GM18517 (cell line): ENCODE measurements around the gene SSC4D.
"Not testable (repeated sequence)": the region's sequence is repeated elsewhere in the genome, so short reads cannot be mapped to it uniquely, and the experiment has no call there.

Experiments used
- ATAC-seq: cut with Tn5 transposase; IDR thresholded peaks from one replicate; pipeline ENCODE4 v1.9.1; 2021; ENCODE audit warnings: mild to moderate bottlenecking, moderate library complexity; ENCODE audit not compliant: unreplicated experiment

SSC4D gene

DNA sequence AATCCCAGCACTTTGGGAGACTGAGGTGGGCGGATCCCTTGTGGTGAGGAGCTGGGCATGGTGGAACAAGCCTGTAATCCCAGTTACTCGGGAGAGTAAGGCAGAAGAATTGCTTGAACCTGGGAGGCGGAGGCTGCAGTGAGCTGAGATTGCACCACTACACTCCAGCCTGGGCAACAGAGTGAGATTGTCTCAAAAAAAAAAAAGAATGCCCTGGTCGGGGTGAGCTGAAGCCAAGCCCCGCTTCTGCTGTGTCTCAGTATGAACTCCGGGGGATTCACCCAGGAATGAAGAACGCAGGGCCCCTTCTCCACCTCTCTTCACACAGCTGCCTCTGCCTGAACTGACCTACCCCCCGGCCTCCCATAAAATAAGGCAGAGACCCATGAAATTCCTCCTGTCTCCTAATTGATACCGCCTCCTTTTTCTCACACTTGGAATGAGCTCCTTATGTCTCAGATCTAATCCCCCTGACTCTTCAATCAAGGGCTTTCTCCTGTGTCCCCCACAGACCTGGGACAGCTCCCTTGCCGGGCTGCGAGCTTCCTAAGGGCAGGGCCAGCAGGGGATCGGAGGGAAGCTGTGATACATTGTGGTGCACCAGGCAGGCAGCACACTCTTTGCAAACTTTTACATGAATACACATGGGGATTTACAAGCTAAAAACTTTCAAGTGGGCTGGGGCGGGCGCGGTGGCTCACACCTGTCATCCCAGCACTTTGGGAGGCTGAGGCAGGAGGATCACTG is 14.3 kb upstream of the SSC4D start:
- ATAC-seq, result no peak

- not testable (repeated sequence) for ATAC-seq
These were observed 11.6 kb upstream of the SSC4D start for GRCh38 chr7:76421097-76421496.

DNA sequence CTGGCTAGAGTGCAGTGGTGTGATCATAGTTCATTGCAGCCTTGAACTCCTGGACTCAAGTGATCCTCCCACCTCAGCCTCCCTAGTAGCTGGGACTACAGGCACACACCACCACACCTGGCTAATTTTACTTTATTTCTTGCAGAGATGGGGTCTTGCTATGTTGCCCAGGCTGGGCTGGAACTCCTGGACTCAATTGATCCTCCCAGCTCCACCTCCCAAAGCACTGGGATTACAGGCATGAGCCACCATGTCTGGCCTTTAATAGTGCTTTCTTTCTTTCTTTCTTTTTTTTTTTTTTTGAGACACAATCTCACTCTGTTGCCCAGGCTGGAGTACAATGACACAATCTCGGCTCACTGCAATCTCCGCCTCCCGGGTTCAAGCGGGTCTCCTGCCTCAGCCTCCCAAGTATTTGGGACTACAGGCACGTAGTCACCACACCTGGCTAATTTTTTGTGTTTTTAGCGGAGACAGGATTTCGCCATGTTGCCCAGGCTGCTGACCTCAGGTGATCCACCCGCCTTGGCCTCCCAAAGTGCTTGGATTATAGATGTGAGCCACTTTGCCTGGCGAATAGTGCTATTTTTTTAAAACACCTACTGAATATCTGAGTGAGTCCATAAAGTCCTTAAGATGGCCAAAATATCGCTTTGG is 8.3 kb upstream of the SSC4D start:
- not testable (repeated sequence) for ATAC-seq

DNA sequence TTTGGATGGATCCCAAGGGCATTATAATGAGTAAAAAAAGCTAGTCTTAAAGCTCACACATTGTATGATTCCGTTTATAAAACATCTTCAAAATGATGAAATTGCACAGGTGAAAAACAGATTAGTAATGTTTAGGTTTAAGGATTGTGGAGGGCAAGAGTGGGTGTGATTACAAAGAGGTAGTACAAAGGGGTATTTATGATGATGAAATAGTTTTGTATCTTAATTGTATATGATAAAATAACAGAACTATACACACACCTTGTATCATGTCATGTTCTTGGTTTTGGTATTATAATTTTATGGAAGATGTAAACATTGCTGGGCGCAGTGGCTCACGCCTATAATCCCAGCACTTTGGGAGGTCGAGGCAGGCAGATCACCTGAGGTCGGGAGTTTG is 2.8 kb upstream of the SSC4D start:
- no peak for ATAC-seq

GRCh38 chr7:76411626-76412025 is 2.1 kb upstream of the SSC4D start:
- ATAC-seq, result no peak

DNA sequence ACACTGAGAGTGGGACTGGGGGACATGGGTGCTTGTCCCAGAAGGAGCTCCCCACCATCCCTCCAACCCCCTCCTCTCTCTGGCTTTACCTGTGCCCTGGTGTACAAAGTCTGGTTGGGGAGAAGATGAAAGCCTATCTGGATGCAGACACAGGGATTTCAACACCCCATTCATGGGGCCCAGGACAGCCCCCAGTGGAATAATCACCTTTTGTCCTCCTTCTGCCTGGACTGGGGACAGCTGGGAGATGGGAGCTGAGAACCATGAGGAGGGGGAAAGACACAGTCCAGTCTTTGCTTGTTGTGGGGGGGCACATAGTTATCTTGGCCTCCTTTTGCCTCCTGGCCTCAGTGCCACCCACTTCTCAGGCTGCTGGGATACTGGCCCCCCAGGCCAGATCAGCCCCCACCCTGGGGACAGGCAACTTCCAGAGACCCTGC is 1.4 kb downstream of the SSC4D start:
- no peak for ATAC-seq

- no peak for ATAC-seq
These were observed 1.8 kb downstream of the SSC4D start for GRCh38 chr7:76407718-76408117.

GRCh38 chr7:76405738-76406137 is 3.8 kb downstream of the SSC4D start:
- ATAC-seq, result no peak

- no peak for ATAC-seq
These were observed 5.6 kb downstream of the SSC4D start for GRCh38 chr7:76403780-76404494.

DNA sequence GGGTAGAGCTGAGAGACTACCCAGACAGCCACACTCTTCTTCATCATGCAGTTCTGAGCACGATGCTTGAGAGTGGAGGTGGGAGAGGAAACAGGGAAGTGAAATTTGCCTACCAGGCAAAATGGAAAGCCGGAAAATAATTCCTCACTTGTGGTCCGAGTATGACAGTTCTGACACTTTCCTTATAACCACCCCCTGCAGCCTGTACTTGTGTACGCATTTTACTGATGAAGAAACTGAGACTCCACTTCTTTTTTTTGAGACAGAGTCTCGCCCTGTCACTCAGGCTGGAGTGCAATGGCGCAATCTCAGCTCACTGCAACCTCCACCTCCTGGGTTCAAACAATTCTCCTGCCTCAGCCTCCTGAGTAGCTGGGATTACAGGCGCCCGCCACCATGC is 6.4 kb downstream of the SSC4D start:
- ATAC-seq, result not testable (repeated sequence)

- no peak for ATAC-seq
These were observed 9.2 kb downstream of the SSC4D start for GRCh38 chr7:76400248-76400647.

GRCh38 chr7:76397409-76398183 is 11.9 kb downstream of the SSC4D start:
- no peak for ATAC-seq

- ATAC-seq, result no peak
These were observed 12.6 kb downstream of the SSC4D start for GRCh38 chr7:76396864-76397263.

GRCh38 chr7:76395965-76396726 is 13.4 kb downstream of the SSC4D start:
- no peak for ATAC-seq

- not testable (repeated sequence) for ATAC-seq
These were observed 13.9 kb downstream of the SSC4D start for GRCh38 chr7:76395605-76395964.

- ATAC-seq, result no peak
These were observed 14.5 kb downstream of the SSC4D start for GRCh38 chr7:76394957-76395356.

- peak; percentile 88 for ATAC-seq
These were observed 16.1 kb downstream of the SSC4D start for GRCh38 chr7:76393116-76394031.

DNA sequence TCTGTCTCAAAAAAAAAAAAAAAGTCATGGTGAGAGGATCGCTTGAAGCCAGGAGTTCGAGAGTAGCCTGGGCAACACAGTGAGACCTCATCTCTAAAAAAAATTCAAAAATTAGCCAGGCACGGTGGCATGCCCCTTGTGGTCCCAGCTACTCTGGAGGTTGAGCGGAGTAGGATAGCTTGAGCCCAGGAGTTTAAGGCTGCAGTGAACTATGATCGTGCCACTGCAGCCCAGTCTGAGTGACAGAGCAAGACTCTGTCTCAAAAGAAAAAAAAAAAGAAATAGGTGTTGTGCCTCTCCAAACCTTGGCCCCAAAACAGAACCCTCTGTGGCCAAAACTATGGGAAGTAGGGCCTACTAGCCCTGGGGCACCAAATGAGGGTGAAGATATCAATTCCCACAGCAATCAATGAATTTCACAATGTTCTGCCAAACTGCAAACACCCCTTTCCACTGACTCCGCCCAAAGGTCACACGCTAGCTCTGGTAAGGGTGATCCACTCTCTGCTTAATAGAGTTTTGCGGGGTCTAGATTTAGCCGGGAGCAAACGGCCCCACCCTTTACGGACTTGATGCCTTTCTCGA is 16.9 kb downstream of the SSC4D start:
- no peak for ATAC-seq

GRCh38 chr7:76390092-76390491 is 19.4 kb downstream of the SSC4D start:
- no peak for ATAC-seq
